IMR-90 (cell line): ENCODE data around the gene SLC25A26.

Experiments
- BHLHE40 ChIP-seq: fragments of 150-350 bp; IDR thresholded peaks from 2 replicates; pipeline ENCODE4 v1.6.1; 2016; ENCODE audit warnings: mild to moderate bottlenecking, low read depth, low read length
- CEBPB ChIP-seq: IDR thresholded peaks from 2 replicates; pipeline ENCODE4 v1.6.1; 2012; ENCODE audit warnings: low read depth, low read length, improper control_type of control experiment
- CHD1 ChIP-seq: IDR thresholded peaks from 2 replicates; pipeline ENCODE4 v1.6.1; 2012; ENCODE audit warnings: low read depth, low read length, improper control_type of control experiment
- MAZ ChIP-seq: IDR thresholded peaks from 2 replicates; pipeline ENCODE4 v1.6.1; 2012; ENCODE audit warnings: low read depth, mild to moderate bottlenecking, low read length, improper control_type of control experiment, moderate library complexity, borderline replicate concordance
- MXI1 ChIP-seq: IDR thresholded peaks from 2 replicates; pipeline ENCODE4 v1.6.1; 2012; ENCODE audit warnings: low read depth, mild to moderate bottlenecking, low read length, moderate library complexity, borderline replicate concordance
- POLR2A ChIP-seq: IDR thresholded peaks from 2 replicates; pipeline ENCODE4 v1.6.1; 2012; ENCODE audit warnings: mild to moderate bottlenecking, low read depth, low read length
- RAD21 ChIP-seq: IDR thresholded peaks from 2 replicates; pipeline ENCODE4 v1.6.1; 2012; ENCODE audit warnings: low read length, improper control_type of control experiment
- RCOR1 ChIP-seq: IDR thresholded peaks from 2 replicates; pipeline ENCODE4 v1.6.1; 2012; ENCODE audit warnings: mild to moderate bottlenecking, low read length, improper control_type of control experiment; ENCODE audit not compliant: insufficient replicate concordance
- RFX5 ChIP-seq: IDR thresholded peaks from 2 replicates; pipeline ENCODE4 v1.8.0; 2012; ENCODE audit warnings: low read depth, mild to moderate bottlenecking, low read length, moderate library complexity
- SMC3 ChIP-seq: fragments of 150-350 bp; IDR thresholded peaks from 2 replicates; pipeline ENCODE4 v1.6.1; 2016; ENCODE audit warnings: low read depth, mild to moderate bottlenecking, antibody characterized with exemption, low read length, moderate library complexity
- TF ChIP-seq, protein P1 (sequence below): conservative IDR thresholded peaks from 2 replicates; pipeline ENCODE4 v1.5.1; 2012; ENCODE audit warnings: mild to moderate bottlenecking, low read depth, low read length, improper control_type of control experiment
- TF ChIP-seq, protein P2 (sequence below): fragments of 150-350 bp; IDR thresholded peaks from 2 replicates; pipeline ENCODE4 v1.6.1; 2017; ENCODE audit warnings: mild to moderate bottlenecking, antibody characterized with exemption, low read length, low read depth
- TF ChIP-seq, protein P3 (sequence below): fragments of 150-350 bp; IDR thresholded peaks from 2 replicates; pipeline ENCODE4 v1.6.1; 2016; ENCODE audit warnings: low read depth, mild to moderate bottlenecking, low read length, moderate library complexity, borderline replicate concordance

DNA sequence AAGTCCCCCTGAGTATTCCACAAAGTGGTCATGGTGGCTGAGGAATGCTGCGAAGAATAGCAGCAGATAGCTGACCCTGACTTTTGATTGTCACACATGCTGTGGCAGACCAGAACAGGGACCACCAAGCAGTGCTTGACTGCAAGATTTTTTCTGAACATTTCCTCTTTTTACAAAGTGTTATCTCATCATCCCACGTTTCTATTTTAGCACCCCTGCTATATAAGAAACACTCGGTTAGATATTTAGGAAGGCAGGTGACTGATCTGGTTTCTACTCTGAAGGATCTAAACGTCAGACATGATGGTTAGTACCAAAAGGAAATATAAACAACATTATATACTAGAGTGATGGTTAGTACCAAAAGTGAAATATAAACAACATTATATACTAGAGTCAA is 9.1 kb downstream of the SLC25A26 start:
- TF ChIP-seq POLR2A (no peak), RAD21 (no peak), CEBPB (no peak), MAZ (no peak), SMC3 (no peak), MXI1 (no peak), BHLHE40 (no peak), RCOR1 (no peak), RFX5 (no peak), CHD1 (no peak)
- TF ChIP-seq, protein P1, sequence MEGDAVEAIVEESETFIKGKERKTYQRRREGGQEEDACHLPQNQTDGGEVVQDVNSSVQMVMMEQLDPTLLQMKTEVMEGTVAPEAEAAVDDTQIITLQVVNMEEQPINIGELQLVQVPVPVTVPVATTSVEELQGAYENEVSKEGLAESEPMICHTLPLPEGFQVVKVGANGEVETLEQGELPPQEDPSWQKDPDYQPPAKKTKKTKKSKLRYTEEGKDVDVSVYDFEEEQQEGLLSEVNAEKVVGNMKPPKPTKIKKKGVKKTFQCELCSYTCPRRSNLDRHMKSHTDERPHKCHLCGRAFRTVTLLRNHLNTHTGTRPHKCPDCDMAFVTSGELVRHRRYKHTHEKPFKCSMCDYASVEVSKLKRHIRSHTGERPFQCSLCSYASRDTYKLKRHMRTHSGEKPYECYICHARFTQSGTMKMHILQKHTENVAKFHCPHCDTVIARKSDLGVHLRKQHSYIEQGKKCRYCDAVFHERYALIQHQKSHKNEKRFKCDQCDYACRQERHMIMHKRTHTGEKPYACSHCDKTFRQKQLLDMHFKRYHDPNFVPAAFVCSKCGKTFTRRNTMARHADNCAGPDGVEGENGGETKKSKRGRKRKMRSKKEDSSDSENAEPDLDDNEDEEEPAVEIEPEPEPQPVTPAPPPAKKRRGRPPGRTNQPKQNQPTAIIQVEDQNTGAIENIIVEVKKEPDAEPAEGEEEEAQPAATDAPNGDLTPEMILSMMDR, result no peak
- TF ChIP-seq, protein P2, sequence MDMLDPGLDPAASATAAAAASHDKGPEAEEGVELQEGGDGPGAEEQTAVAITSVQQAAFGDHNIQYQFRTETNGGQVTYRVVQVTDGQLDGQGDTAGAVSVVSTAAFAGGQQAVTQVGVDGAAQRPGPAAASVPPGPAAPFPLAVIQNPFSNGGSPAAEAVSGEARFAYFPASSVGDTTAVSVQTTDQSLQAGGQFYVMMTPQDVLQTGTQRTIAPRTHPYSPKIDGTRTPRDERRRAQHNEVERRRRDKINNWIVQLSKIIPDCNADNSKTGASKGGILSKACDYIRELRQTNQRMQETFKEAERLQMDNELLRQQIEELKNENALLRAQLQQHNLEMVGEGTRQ, result no peak
- TF ChIP-seq, protein P3, sequence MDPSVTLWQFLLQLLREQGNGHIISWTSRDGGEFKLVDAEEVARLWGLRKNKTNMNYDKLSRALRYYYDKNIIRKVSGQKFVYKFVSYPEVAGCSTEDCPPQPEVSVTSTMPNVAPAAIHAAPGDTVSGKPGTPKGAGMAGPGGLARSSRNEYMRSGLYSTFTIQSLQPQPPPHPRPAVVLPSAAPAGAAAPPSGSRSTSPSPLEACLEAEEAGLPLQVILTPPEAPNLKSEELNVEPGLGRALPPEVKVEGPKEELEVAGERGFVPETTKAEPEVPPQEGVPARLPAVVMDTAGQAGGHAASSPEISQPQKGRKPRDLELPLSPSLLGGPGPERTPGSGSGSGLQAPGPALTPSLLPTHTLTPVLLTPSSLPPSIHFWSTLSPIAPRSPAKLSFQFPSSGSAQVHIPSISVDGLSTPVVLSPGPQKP, result no peak
